G401 (cell line): Measurements from ENCODE around the gene TIMM13. TPM values are rescaled to one million over a fixed set of nuclear protein-coding genes. Genes with fewer than 3 reads are reported as not detected.
"Not testable (repeated sequence)": the region's sequence is repeated elsewhere in the genome, so short reads cannot be mapped to it uniquely, and the experiment has no call there.

Source experiments
- DNase-seq: peaks from one replicate; pipeline ENCODE4 v3.0.0-alpha.2; 2015; ENCODE audit warnings: low spot score
- in situ Hi-C: cut with HindIII; loops from 2 replicates; pipeline ENCODE4 v1.10.0; 2016; ENCODE audit warnings: low sequenced_read_pairs, mixed read lengths
- total RNA-seq: library from RNA; depleted of rRNA; stranded (reverse); fragments of >200 nt; shearing (Covaris generic); gene quantifications from 2 replicates; pipeline ENCODE4 v1.2.3, GENCODE V29; 2014; rRNA removed

The TIMM13 gene
- total RNA-seq: 79.4 and 104 TPM in 2 replicates

DNA sequence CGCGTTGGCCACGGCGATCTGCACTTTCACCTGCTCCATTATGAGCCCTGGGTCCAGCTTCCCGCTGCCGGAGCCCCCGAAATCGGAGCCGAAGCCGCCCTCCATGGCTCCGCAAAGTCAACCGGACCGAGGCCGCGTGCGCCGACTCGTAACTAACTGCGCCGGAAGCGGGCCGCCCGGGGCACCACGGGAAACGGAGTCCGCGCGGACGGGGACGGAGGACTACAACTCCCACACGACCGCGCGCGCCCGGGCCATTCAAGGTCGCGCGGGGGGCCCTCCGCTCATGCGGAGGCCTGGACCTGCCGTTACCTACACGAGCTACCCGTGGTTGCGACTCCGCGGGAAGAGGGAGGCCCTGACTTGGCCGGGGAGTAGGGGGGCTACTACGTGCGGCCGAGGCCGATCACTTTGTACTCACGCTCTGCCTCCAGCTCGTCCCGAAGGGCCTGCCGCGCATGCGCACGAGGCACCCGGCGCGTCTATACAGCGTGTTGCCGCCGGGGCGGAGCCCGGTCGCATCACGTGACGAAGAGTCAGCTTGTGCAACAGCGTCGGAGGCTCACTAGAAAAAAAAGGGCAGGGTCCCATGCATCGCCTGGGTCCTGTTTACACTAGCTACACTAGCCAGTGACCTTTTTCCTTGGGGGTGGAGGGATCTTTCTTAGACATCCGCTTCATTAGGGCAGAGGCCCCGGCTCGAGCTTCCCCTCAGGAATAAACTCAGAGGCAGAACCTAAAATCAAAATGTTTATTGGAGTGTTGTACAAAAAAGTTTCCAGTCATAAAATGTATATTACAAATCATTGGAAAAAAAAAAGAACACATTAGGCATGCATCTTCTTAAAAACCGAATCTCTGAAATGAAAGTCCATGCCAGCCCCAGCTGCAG is at the start of gene TIMM13:
TSS of gene TIMM13 (minus strand) at position 158 of the 892 bp plus-strand sequence. CDS start at position 105, 53 bp downstream.
- DNase-seq: peak; percentile 95

GRCh38 chr19:2476451-2477140 is 49.2 kb upstream of the TIMM13 start:
- peak; percentile 56 for DNase-seq
- in situ Hi-C loops: no loop called here

More for the DNA sequence above, at the start of gene TIMM13:
- in situ Hi-C loops: no loop called here

DNA sequence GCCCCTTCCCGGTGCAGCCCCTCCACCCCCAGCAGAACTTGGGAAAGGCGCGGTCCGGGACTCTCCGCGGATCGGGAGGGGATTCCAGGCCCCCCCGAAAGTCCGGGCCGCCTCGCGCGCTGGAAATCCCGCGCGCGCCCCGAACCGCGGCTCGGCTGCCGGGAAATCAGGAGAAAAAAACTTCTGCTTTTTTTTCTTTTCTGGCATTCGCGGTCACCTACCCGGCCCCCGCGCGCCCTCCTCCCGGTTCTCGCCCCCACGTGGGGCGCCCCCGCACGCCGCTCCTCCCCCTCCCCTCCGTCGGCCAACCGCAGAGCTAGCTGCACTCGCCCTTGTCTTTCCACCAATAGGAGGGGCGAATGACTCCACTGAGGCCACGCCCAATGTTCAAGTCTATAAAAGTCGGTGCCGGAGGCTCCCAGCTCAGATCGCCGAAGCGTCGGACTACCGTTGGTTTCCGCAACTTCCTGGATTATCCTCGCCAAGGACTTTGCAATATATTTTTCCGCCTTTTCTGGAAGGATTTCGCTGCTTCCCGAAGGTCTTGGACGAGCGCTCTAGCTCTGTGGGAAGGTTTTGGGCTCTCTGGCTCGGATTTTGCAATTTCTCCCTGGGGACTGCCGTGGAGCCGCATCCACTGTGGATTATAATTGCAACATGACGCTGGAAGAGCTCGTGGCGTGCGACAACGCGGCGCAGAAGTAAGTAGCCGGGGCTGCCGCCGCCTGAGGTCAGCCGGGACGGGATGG is 48.5 kb upstream of the TIMM13 start, which contains the start of gene GADD45B:
TSS of gene GADD45B (plus strand) at position 426 of the 749 bp plus-strand sequence. CDS start at position 658, 232 bp downstream.
- in situ Hi-C loops: no loop called here

GRCh38 chr19:2475018-2475701 is 47.8 kb upstream of the TIMM13 start:
- in situ Hi-C loops: no loop called here
- DNase-seq: peak; percentile 54

More for the DNA sequence above, 48.5 kb upstream of the TIMM13 start, which contains the start of gene GADD45B:
- DNase-seq: peak; percentile 99

GRCh38 chr19:2474232-2475017 is 47.0 kb upstream of the TIMM13 start:
- peak; percentile 74 for DNase-seq
- in situ Hi-C loops: no loop called here

- DNase-seq, in situ Hi-C loops: not testable (repeated sequence)
These were observed 42.5 kb upstream of the TIMM13 start for GRCh38 chr19:2469915-2470200.

- DNase-seq: no peak
- in situ Hi-C loops: no loop called here
These were observed 41.9 kb upstream of the TIMM13 start for GRCh38 chr19:2469102-2469914.

- no peak for DNase-seq
- in situ Hi-C loops: no loop called here
These were observed 41.2 kb upstream of the TIMM13 start for GRCh38 chr19:2468596-2468995.

DNA sequence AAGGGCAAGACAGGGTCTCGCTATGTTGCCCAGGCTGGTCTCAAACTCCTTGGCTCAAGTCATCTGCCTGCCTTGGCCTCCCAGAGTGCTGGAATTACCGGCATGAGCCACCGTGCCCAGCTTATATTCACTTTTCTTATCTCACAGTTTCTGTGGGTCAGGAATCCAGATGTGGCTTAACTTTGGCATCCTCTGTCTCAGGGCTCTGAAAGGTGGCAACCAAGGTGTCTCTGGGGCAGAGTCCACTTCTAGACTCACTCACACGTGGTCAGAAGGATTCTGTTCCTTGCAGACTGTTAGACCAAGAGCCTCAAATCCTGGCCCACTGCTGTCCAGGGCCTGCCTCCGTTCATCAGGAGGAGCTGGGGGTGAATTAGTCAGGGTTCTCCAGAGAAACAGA is 37.0 kb upstream of the TIMM13 start:
- in situ Hi-C loops: no loop called here
- no peak for DNase-seq

GRCh38 chr19:2463694-2464093 is 36.3 kb upstream of the TIMM13 start:
- DNase-seq, in situ Hi-C loops: not testable (repeated sequence)

- DNase-seq: peak; percentile 92
- in situ Hi-C loops: no loop called here
These were observed 35.4 kb upstream of the TIMM13 start for GRCh38 chr19:2462635-2463421.

DNA sequence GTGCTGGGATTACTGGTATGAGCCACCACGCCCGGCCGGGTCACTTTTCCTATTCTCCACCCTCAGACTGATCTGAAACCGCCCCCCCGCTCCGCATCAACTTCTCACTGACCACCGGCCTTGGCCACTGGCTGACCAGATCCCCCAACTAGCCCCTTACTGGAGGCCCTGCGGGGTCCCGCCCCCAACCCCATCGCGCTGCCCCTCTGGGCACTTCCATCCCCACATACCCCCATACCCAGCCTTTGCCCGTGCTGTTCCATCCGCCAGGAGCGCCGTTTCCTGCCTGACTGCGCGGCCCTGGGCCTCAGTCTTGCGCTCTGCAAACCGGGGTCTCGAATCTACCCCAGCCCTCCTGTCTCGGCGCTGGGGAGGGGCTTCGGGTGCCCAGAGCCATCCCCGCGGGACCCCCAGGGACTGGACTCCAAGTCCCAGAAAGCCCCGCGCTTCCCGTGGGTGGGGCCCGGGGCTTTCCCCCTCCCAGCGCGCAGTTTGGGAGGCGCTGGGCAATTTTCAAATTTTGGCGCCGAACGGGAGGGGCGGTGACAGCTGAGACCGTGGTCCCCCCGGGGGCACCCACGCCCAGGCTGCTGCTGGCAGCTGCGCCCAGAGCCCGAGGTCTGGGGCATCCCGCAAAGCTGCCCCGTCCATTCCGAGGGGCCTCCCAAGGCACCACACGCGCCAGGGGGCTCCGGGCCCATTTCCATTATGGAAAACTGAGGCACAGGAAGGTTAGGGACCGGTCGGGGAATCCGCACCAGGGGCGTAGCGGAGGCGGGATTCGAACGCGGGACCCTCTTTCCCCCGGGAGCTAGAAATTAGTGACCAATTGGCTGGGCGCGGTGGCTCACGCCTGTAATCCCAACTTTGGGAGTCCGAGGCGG is 34.6 kb upstream of the TIMM13 start:
- peak; percentile 46 for DNase-seq
- in situ Hi-C loops: no loop called here

GRCh38 chr19:2460245-2460644 is 32.9 kb upstream of the TIMM13 start:
- in situ Hi-C loops: no loop called here

GRCh38 chr19:2458776-2459175 is 31.4 kb upstream of the TIMM13 start:
- DNase-seq, in situ Hi-C loops: not testable (repeated sequence)

More at GRCh38 chr19:2460245-2460644, 32.9 kb upstream of the TIMM13 start:
- no peak for DNase-seq

GRCh38 chr19:2458054-2458453 is 30.7 kb upstream of the TIMM13 start:
- no peak for DNase-seq
- in situ Hi-C loops: no loop called here
